ENCODE results near the gene TSPAN17. TPM values are rescaled to one million over a fixed set of nuclear protein-coding genes. Genes with fewer than 3 reads are reported as not detected.

TSPAN17 gene
- total RNA-seq, 5 donors from 2014 or later (not counting 1 experiment from before 2014, with no cell fraction given): 20.2 to 39.3 (median 30.0) TPM

GRCh38 chr5:176612008-176612407, 35.3 kb upstream of the TSPAN17 start:
- no peak overlapping the region for H3K4me3 ChIP-seq (ENCODE audit: control insufficient read depth in 1 of 2, extremely low read depth in 1 of 2, low read length in 1 of 2)
- no peak for ATAC-seq (replicated peaks in 1 of 4)
- ChIA-PET CTCF (interaction anchor here in 1 of 2 donors (0.6 kb wide), 2 partner anchors 22 to 888 kb away, joined by 3 to 4 read pairs; no protein-coding TSS in a partner anchor), POLR2A (no interaction called here)
- peaks cover 0 to 55% of the 10 kb centered on the region in 2 experiments for H3K27me3 ChIP-seq (replicated peaks in 1 of 2; ENCODE audit: control insufficient read depth in 2 of 2, extremely low read depth in 1 of 2, insufficient read depth in 2 of 2, low read length in 1 of 2)
- H3K27ac Mint-ChIP-seq: peak overlapping the region; percentile 19 to 63
- H3K27ac ChIP-seq (ENCODE audit: low read length): no peak overlapping the region
- H3K36me3 ChIP-seq (ENCODE audit: control insufficient read depth in 2 of 2, extremely low read depth in 1 of 2, insufficient read depth in 1 of 2, low read length in 1 of 2): no peaks in the 10 kb centered on the region
- WGBS (ENCODE audit: insufficient coverage): 98% methylated on average over 6 of the region's 6 CpGs
- H3K4me3 Mint-ChIP-seq: peak overlapping the region in 2 of 3 donors; percentile 22 to 31
- DNase-seq: no peak
- H3K27me3 Mint-ChIP-seq: peaks cover 40 to 43% of the 10 kb centered on the region in 2 donors
- H3K4me1 Mint-ChIP-seq: peaks cover 8 to 12% (median 11%) of the 10 kb centered on the region in 3 donors
- peaks cover 0 to 17% of the 10 kb centered on the region in 2 experiments for H3K4me1 ChIP-seq (ENCODE audit: control insufficient read depth in 1 of 2, extremely low read depth in 1 of 2, insufficient read depth in 2 of 2, low read length in 2 of 2)
- H3K36me3 Mint-ChIP-seq: no peaks in the 10 kb centered on the region
- no peaks in the 10 kb centered on the region for H3K9me3 Mint-ChIP-seq
- no peaks in the 10 kb centered on the region for H3K9me3 ChIP-seq

DNA sequence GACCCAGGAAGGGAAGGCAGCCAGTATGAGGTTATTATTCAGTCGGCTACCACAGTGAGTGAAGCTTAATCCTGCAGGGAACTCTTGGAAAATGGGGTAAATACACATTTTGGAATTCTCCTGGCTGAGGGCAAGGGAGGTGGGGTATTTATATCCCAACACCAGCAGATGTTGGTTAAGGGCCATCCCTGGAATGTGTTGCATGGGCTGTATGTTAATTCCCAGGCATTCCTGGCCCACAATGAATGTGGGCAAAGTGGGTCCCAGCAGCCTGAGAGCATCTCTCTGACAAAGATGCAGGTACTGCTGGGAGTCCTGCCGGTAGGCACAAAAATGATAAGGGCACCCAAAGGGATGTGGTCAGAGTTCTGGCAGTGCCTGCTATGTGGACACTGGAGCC, 34.4 kb upstream of the TSPAN17 start:
- H3K4me3 ChIP-seq (ENCODE audit: control insufficient read depth in 1 of 2, extremely low read depth in 1 of 2, low read length in 1 of 2): no peak overlapping the region
- Mint-ChIP-seq H3K27me3 (peaks cover 48 to 52% of the 10 kb centered on the region in 2 donors), H3K4me1 (peaks cover 8 to 12% (median 11%) of the 10 kb centered on the region in 3 donors), H3K27ac (no peak overlapping the region), H3K36me3 (no peaks in the 10 kb centered on the region), H3K4me3 (no peak overlapping the region), H3K9me3 (no peaks in the 10 kb centered on the region)
- 63% methylated on average over 2 of the region's 2 CpGs for whole genome bisulfite sequencing (ENCODE audit: insufficient coverage)
- H3K27ac ChIP-seq (ENCODE audit: low read length): no peak overlapping the region
- CTCF ChIA-PET: interaction anchor here (0.6 kb wide), 2 partner anchors 23 to 146 kb away, joined by 4 read pairs; no protein-coding TSS in a partner anchor
- H3K27me3 ChIP-seq (replicated peaks in 1 of 2; ENCODE audit: control insufficient read depth in 2 of 2, extremely low read depth in 1 of 2, insufficient read depth in 2 of 2, low read length in 1 of 2): peaks cover 0 to 64% of the 10 kb centered on the region in 2 experiments
- POLR2A ChIA-PET: no interaction called here
- H3K9me3 ChIP-seq: no peaks in the 10 kb centered on the region
- no peak for DNase-seq
- H3K4me1 ChIP-seq (ENCODE audit: control insufficient read depth in 1 of 2, extremely low read depth in 1 of 2, insufficient read depth in 2 of 2, low read length in 2 of 2): peaks cover 0 to 17% of the 10 kb centered on the region in 2 experiments
- no peaks in the 10 kb centered on the region for H3K36me3 ChIP-seq (ENCODE audit: control insufficient read depth in 2 of 2, extremely low read depth in 1 of 2, insufficient read depth in 1 of 2, low read length in 1 of 2)
- no peak for ATAC-seq (replicated peaks in 1 of 4)

DNA sequence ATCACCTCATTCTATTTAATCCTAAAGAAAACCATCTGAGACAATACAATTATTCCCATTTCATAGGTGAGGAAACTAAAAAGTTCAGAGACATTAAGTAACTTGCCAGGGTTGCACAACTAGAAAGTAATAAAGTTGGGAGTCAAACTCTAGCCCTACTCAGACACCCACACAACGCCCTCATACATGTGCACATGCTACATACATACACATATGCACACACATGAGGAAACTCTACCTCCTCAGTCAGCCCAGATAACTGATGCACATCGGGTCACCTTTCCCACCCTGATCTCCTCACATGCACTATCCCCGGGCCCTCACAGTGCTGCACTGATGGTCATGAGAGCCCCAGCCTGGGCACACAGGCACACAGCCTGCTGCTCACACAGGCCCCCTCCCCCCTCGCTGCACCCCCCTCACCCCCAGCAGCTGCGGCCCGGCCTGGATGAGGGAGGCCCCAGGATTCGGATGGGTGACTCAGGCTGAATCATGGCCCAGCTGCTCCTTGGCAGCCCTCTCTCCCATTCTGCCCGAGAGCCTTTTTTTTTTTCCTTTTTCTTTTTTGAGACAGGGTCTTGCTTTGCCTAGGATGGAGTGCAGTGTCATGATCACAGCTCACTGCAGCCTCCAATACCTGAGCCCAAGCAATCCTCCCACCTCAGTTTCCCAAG, 32.3 kb upstream of the TSPAN17 start:
- WGBS (ENCODE audit: insufficient coverage): 66% methylated on average over 3 of the region's 8 CpGs
- Mint-ChIP-seq H3K4me1 (peaks cover 0 to 18% (median 16%) of the 10 kb centered on the region in 3 donors), H3K27me3 (peaks cover 54 to 64% of the 10 kb centered on the region in 2 donors), H3K27ac (no peak overlapping the region), H3K4me3 (no peak overlapping the region), H3K9me3 (no peaks in the 10 kb centered on the region), H3K36me3 (no peaks in the 10 kb centered on the region)
- Histone ChIP-seq H3K27me3 (replicated peaks in 1 of 2; ENCODE audit: control insufficient read depth in 2 of 2, extremely low read depth in 1 of 2, insufficient read depth in 2 of 2, low read length in 1 of 2) (peaks cover 2 to 71% of the 10 kb centered on the region in 2 experiments), H3K27ac (ENCODE audit: low read length) (no peak overlapping the region), H3K36me3 (ENCODE audit: control insufficient read depth in 2 of 2, extremely low read depth in 1 of 2, insufficient read depth in 1 of 2, low read length in 1 of 2) (no peaks in the 10 kb centered on the region), H3K9me3 (no peaks in the 10 kb centered on the region), H3K4me3 (ENCODE audit: control insufficient read depth in 1 of 2, extremely low read depth in 1 of 2, low read length in 1 of 2) (no peak overlapping the region), H3K4me1 (ENCODE audit: control insufficient read depth in 1 of 2, extremely low read depth in 1 of 2, insufficient read depth in 2 of 2, low read length in 2 of 2) (peaks cover 0 to 23% of the 10 kb centered on the region in 2 experiments)
- ATAC-seq (replicated peaks in 1 of 4) (no peak), DNase-seq (no peak)
- ChIA-PET POLR2A (no interaction called here), CTCF (no interaction called here)

- Mint-ChIP-seq H3K4me1 (peaks cover 7 to 20% (median 19%) of the 10 kb centered on the region in 3 donors), H3K27me3 (peaks cover 58 to 76% of the 10 kb centered on the region in 2 donors), H3K4me3 (no peak overlapping the region), H3K27ac (no peak overlapping the region), H3K9me3 (no peaks in the 10 kb centered on the region), H3K36me3 (peaks cover 3% of the 10 kb centered on the region)
- Histone ChIP-seq H3K9me3 (no peaks in the 10 kb centered on the region), H3K27me3 (replicated peaks in 1 of 2; ENCODE audit: control insufficient read depth in 2 of 2, extremely low read depth in 1 of 2, insufficient read depth in 2 of 2, low read length in 1 of 2) (peaks cover 2 to 80% of the 10 kb centered on the region in 2 experiments), H3K36me3 (ENCODE audit: control insufficient read depth in 2 of 2, extremely low read depth in 1 of 2, insufficient read depth in 1 of 2, low read length in 1 of 2) (no peaks in the 10 kb centered on the region), H3K4me3 (ENCODE audit: control insufficient read depth in 1 of 2, extremely low read depth in 1 of 2, low read length in 1 of 2) (no peak overlapping the region), H3K4me1 (ENCODE audit: control insufficient read depth in 1 of 2, extremely low read depth in 1 of 2, insufficient read depth in 2 of 2, low read length in 2 of 2) (peaks cover 0 to 26% of the 10 kb centered on the region in 2 experiments), H3K27ac (ENCODE audit: low read length) (no peak overlapping the region)
- DNase-seq (no peak), ATAC-seq (replicated peaks in 1 of 4) (no peak)
- 53% methylated on average over 3 of the region's 7 CpGs for WGBS (ENCODE audit: insufficient coverage)
- ChIA-PET POLR2A (interaction anchor here in 1 of 2 donors (0.6 kb wide), 1 partner anchor 175 kb away, joined by 5 read pairs; no protein-coding TSS in a partner anchor), CTCF (interaction anchor here in 1 of 2 donors (0.5 to 0.6 kb wide), 2 partner anchors 44 to 199 kb away, joined by 3 to 6 read pairs; no protein-coding TSS in a partner anchor)
Observed at GRCh38 chr5:176616511-176616910, 30.8 kb upstream of the TSPAN17 start.

DNA sequence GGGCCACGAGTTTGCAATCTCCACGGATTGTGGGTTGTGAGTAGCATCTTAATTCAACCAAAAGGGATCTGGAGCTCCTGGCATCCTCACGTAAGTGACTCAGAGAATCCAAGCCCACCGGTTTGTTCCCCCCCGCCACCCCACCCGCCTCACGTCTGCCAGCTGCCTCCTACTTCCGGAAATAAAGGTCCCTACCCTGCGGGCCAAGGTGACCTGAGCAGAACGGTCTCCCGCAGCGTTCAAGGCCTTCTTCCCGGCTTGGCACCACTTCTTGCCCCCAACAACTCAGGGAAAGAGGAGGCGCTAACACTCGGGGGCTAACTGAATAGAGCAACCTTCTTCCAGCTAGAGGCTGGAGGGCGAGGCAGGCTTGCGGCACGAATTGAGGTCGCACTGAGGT, 28.5 kb upstream of the TSPAN17 start:
- no peak overlapping the region for H3K27ac ChIP-seq (ENCODE audit: low read length)
- peak overlapping the region in 2 of 3 donors; percentile 31 to 84 for H3K4me3 Mint-ChIP-seq
- H3K4me1 ChIP-seq (ENCODE audit: control insufficient read depth in 1 of 2, extremely low read depth in 1 of 2, insufficient read depth in 2 of 2, low read length in 2 of 2): peaks cover 0 to 26% of the 10 kb centered on the region in 2 experiments
- H3K27ac Mint-ChIP-seq: no peak overlapping the region
- no peaks in the 10 kb centered on the region for H3K9me3 ChIP-seq
- CTCF ChIA-PET: interaction anchor here in 1 of 2 donors (0.6 kb wide), 2 partner anchors 11 to 960 kb away, joined by 4 read pairs; no protein-coding TSS in a partner anchor
- no peaks in the 10 kb centered on the region for H3K36me3 ChIP-seq (ENCODE audit: control insufficient read depth in 2 of 2, extremely low read depth in 1 of 2, insufficient read depth in 1 of 2, low read length in 1 of 2)
- ATAC-seq (replicated peaks in 1 of 4) (no peak), DNase-seq (no peak)
- peaks cover 53 to 70% of the 10 kb centered on the region in 2 donors for H3K27me3 Mint-ChIP-seq
- no peaks in the 10 kb centered on the region for H3K9me3 Mint-ChIP-seq
- peaks cover 2 to 83% of the 10 kb centered on the region in 2 experiments for H3K27me3 ChIP-seq (replicated peaks in 1 of 2; ENCODE audit: control insufficient read depth in 2 of 2, extremely low read depth in 1 of 2, insufficient read depth in 2 of 2, low read length in 1 of 2)
- H3K4me1 Mint-ChIP-seq: peaks cover 7 to 20% (median 19%) of the 10 kb centered on the region in 3 donors
- POLR2A ChIA-PET: no interaction called here
- no peak overlapping the region for H3K4me3 ChIP-seq (ENCODE audit: control insufficient read depth in 1 of 2, extremely low read depth in 1 of 2, low read length in 1 of 2)
- peaks cover 3% of the 10 kb centered on the region for H3K36me3 Mint-ChIP-seq
- 42% methylated on average over 17 of the region's 19 CpGs for WGBS (ENCODE audit: insufficient coverage)

GRCh38 chr5:176619203-176619568, 28.1 kb upstream of the TSPAN17 start:
- Mint-ChIP-seq H3K27ac (no peak overlapping the region), H3K27me3 (peaks cover 54 to 67% of the 10 kb centered on the region in 2 donors), H3K4me3 (peak overlapping the region in 2 of 3 donors; percentile 31 to 84), H3K9me3 (no peaks in the 10 kb centered on the region), H3K4me1 (peaks cover 7 to 20% (median 19%) of the 10 kb centered on the region in 3 donors), H3K36me3 (peaks cover 3% of the 10 kb centered on the region)
- CTCF ChIA-PET: interaction anchor here in 1 of 2 donors (0.6 kb wide), 2 partner anchors 10 to 959 kb away, joined by 4 read pairs; no protein-coding TSS in a partner anchor
- POLR2A ChIA-PET: no interaction called here
- peaks cover 0 to 26% of the 10 kb centered on the region in 2 experiments for H3K4me1 ChIP-seq (ENCODE audit: control insufficient read depth in 1 of 2, extremely low read depth in 1 of 2, insufficient read depth in 2 of 2, low read length in 2 of 2)
- H3K27ac ChIP-seq (ENCODE audit: low read length): no peak overlapping the region
- H3K4me3 ChIP-seq (ENCODE audit: control insufficient read depth in 1 of 2, extremely low read depth in 1 of 2, low read length in 1 of 2): peak overlapping the region; percentile 7 to 57
- DNase-seq (peak; percentile 27 to 84 (median 65)), ATAC-seq (replicated peaks in 1 of 4) (peak; percentile 91 to 98 (median 94))
- WGBS (ENCODE audit: insufficient coverage): 4% methylated on average over 21 of the region's 31 CpGs
- H3K36me3 ChIP-seq (ENCODE audit: control insufficient read depth in 2 of 2, extremely low read depth in 1 of 2, insufficient read depth in 1 of 2, low read length in 1 of 2): no peaks in the 10 kb centered on the region
- peaks cover 2 to 79% of the 10 kb centered on the region in 2 experiments for H3K27me3 ChIP-seq (replicated peaks in 1 of 2; ENCODE audit: control insufficient read depth in 2 of 2, extremely low read depth in 1 of 2, insufficient read depth in 2 of 2, low read length in 1 of 2)
- no peaks in the 10 kb centered on the region for H3K9me3 ChIP-seq
